ENCODE results near the gene MPP1.
A peak's percentile ranks its signal among the peaks of the same experiment; 100 is the strongest.

MPP1 gene

DNA sequence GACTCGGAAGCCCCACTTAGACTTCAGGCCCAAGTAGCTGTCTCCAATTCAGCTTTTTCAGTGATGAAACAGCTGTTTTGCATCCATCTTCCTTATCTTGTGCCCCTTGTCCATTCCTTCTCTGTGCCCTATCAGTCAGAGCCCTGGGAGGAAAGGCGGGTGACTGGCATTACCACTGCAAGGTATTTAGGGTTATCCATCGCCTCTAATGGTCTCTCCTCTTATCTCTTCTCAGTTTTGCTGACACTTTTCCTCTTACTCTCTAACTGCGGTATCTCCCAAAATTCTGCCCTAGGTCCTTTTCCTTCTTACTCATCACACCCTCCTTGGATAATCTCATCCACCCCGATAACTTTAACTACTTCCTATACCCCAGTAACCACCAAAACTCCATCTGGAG, 68.1 kb downstream of the MPP1 start:
- no peak overlapping the region for H3K4me2 ChIP-seq (ENCODE audit: low read length)
- no peaks in the 10 kb centered on the region for H3K79me2 ChIP-seq (ENCODE audit: low read length)
- H3K4me3 ChIP-seq (ENCODE audit: low read length) = no peak overlapping the region
- no peak overlapping the region for H2AFZ ChIP-seq (ENCODE audit: low read depth, low read length)
- peaks cover 10% of the 10 kb centered on the region for H3K4me1 ChIP-seq (ENCODE audit: low read length)
- H3K36me3 ChIP-seq (replicated peaks; ENCODE audit: low read depth, low read length) = no peaks in the 10 kb centered on the region
- TF ChIP-seq, protein P1, sequence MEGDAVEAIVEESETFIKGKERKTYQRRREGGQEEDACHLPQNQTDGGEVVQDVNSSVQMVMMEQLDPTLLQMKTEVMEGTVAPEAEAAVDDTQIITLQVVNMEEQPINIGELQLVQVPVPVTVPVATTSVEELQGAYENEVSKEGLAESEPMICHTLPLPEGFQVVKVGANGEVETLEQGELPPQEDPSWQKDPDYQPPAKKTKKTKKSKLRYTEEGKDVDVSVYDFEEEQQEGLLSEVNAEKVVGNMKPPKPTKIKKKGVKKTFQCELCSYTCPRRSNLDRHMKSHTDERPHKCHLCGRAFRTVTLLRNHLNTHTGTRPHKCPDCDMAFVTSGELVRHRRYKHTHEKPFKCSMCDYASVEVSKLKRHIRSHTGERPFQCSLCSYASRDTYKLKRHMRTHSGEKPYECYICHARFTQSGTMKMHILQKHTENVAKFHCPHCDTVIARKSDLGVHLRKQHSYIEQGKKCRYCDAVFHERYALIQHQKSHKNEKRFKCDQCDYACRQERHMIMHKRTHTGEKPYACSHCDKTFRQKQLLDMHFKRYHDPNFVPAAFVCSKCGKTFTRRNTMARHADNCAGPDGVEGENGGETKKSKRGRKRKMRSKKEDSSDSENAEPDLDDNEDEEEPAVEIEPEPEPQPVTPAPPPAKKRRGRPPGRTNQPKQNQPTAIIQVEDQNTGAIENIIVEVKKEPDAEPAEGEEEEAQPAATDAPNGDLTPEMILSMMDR (IDR thresholded peaks at IDR 0.05; ENCODE audit: low read depth, low read length) = no peak
- no peak for TF ChIP-seq EZH2phosphoT487 (IDR thresholded peaks at IDR 0.05; ENCODE audit: low read depth)
- H4K20me1 ChIP-seq (ENCODE audit: insufficient read depth, low read length) = no peaks in the 10 kb centered on the region
- no peaks in the 10 kb centered on the region for H3K9me3 ChIP-seq (ENCODE audit: insufficient read depth, low read length)
- H3K27me3 ChIP-seq (ENCODE audit: low read depth, low read length) = no peaks in the 10 kb centered on the region
- no peak overlapping the region for H3K9ac ChIP-seq (ENCODE audit: low read length)
- no peak overlapping the region for H3K27ac ChIP-seq (ENCODE audit: low read length)

DNA sequence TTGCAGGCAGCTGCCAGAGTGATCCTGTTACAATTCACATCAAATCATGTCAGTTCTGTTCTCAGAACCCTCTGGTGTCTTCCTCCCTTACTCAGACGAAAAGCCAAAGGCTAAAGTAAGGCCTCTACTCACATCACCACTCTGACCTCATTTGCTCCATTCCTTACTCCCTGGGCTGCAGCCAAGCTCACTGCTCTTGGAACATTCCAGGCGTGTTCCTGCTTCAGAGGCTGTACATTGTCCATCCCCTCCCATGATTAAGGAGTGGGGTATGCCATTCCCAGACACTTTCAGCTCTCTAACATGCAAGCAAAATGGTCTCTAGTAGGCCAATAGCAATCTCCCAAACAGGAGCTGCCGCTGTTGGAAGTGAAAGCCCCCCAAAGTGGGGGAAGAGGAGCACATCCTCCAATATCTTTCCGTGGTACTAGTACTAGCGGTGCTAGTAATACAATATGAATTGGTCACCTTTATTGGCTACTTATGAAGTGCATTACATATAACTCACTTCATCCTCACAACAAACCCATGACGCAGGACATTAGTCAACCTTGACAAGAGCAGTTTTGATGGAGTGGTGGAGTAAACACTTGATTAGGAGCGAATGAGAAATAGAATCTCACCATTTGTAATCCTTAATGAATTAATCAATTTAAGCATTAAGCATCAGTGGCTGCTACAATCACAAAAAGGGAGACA, 69.4 kb downstream of the MPP1 start:
- Histone ChIP-seq H3K27ac (ENCODE audit: low read length) (no peak overlapping the region), H3K4me1 (ENCODE audit: low read length) (peaks cover 10% of the 10 kb centered on the region), H3K4me2 (ENCODE audit: low read length) (no peak overlapping the region), H3K36me3 (replicated peaks; ENCODE audit: low read depth, low read length) (no peaks in the 10 kb centered on the region), H2AFZ (ENCODE audit: low read depth, low read length) (no peak overlapping the region), H3K9ac (ENCODE audit: low read length) (no peak overlapping the region), H3K9me3 (ENCODE audit: insufficient read depth, low read length) (no peaks in the 10 kb centered on the region), H4K20me1 (ENCODE audit: insufficient read depth, low read length) (no peaks in the 10 kb centered on the region), H3K27me3 (ENCODE audit: low read depth, low read length) (no peaks in the 10 kb centered on the region), H3K4me3 (ENCODE audit: low read length) (no peak overlapping the region), H3K79me2 (ENCODE audit: low read length) (no peaks in the 10 kb centered on the region)
- TF ChIP-seq, protein P1 (IDR thresholded peaks at IDR 0.05; ENCODE audit: low read depth, low read length) = no peak
- no peak for TF ChIP-seq EZH2phosphoT487 (IDR thresholded peaks at IDR 0.05; ENCODE audit: low read depth)

DNA sequence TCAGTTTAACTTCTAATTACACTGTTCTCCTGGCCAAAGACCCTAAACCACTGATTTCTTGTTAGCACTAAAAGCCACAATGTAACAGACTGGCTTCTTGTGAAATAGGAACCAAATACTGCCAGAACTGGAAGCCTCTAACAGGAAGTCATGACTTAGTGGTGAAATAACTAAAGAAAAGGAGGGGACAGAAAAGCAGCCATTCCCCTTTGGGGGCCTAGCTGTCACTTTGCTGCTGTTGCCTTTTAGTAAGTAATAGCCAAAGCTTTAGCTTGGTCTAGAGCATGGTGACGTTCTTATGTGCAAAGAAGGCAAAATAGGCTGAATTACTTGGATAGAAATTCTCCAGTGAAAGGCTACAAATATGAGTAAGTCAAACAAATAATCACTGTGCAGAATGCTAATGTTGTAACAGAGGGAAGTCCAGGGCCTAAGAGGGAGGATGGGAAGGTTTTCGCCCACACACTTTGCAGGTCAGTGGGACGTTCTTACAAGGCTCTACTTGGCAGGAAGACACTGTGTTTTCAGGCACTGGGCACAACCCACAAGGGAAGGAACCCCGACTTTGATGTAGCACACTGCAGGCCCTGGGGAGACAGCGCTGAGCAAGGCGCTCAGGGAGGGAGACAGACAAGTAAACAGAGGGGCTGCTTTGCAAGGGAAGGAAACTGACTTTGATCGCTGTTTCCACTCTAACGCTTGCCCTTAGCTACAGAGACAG, 71.1 kb downstream of the MPP1 start:
- Histone ChIP-seq H3K4me3 (ENCODE audit: low read length) (no peak overlapping the region), H3K79me2 (ENCODE audit: low read length) (no peaks in the 10 kb centered on the region), H3K4me1 (ENCODE audit: low read length) (peaks cover 10% of the 10 kb centered on the region), H3K9ac (ENCODE audit: low read length) (no peak overlapping the region), H3K36me3 (replicated peaks; ENCODE audit: low read depth, low read length) (no peaks in the 10 kb centered on the region), H3K27me3 (ENCODE audit: low read depth, low read length) (no peaks in the 10 kb centered on the region), H3K4me2 (ENCODE audit: low read length) (peak overlapping the region; percentile 22), H3K27ac (ENCODE audit: low read length) (no peak overlapping the region), H2AFZ (ENCODE audit: low read depth, low read length) (0 out of 2 replicates have a peak overlapping the region, but pooled peaks have one; percentile 21), H3K9me3 (ENCODE audit: insufficient read depth, low read length) (no peaks in the 10 kb centered on the region), H4K20me1 (ENCODE audit: insufficient read depth, low read length) (no peaks in the 10 kb centered on the region)
- TF ChIP-seq, protein P1 (IDR thresholded peaks at IDR 0.05; ENCODE audit: low read depth, low read length) = no peak
- TF ChIP-seq EZH2phosphoT487 (IDR thresholded peaks at IDR 0.05; ENCODE audit: low read depth) = no peak

DNA sequence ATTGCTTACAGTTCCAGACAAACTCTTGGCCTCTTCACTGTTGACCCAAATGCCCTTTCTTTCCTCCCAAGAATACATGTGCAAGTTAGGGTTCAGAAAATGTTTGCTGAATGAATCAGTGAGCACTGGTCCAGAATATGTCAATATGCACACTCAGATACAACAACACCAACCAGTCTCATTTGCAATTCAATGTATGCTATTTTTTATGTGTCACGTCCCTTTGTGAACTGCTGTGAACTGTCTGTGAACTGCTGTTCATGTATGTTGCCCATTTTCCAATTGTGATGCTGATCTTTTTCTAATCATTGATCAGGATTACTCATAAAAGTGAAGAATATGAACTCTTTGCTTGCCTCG, 72.2 kb downstream of the MPP1 start:
- TF ChIP-seq, protein P1 (IDR thresholded peaks at IDR 0.05; ENCODE audit: low read depth, low read length) = no peak
- TF ChIP-seq EZH2phosphoT487 (IDR thresholded peaks at IDR 0.05; ENCODE audit: low read depth) = no peak
- no peak overlapping the region for H2AFZ ChIP-seq (ENCODE audit: low read depth, low read length)
- no peaks in the 10 kb centered on the region for H3K27me3 ChIP-seq (ENCODE audit: low read depth, low read length)
- H3K4me2 ChIP-seq (ENCODE audit: low read length) = no peak overlapping the region
- no peak overlapping the region for H3K9ac ChIP-seq (ENCODE audit: low read length)
- no peaks in the 10 kb centered on the region for H4K20me1 ChIP-seq (ENCODE audit: insufficient read depth, low read length)
- no peaks in the 10 kb centered on the region for H3K9me3 ChIP-seq (ENCODE audit: insufficient read depth, low read length)
- no peaks in the 10 kb centered on the region for H3K79me2 ChIP-seq (ENCODE audit: low read length)
- no peak overlapping the region for H3K4me3 ChIP-seq (ENCODE audit: low read length)
- peaks cover 10% of the 10 kb centered on the region for H3K4me1 ChIP-seq (ENCODE audit: low read length)
- H3K36me3 ChIP-seq (replicated peaks; ENCODE audit: low read depth, low read length) = no peaks in the 10 kb centered on the region
- no peak overlapping the region for H3K27ac ChIP-seq (ENCODE audit: low read length)
